H4 (cell line): ENCODE measurements around the gene ZNRF2. TPM values are rescaled to one million over a fixed set of nuclear protein-coding genes. Genes with fewer than 3 reads are reported as not detected.
A peak's percentile ranks its signal among the peaks of the same experiment; 100 is the strongest.
"Not testable (repeated sequence)": the region's sequence is repeated elsewhere in the genome, so short reads cannot be mapped to it uniquely, and the experiment has no call there.

Source experiments
- DNase-seq: peaks from one replicate; pipeline ENCODE4 v3.0.0-alpha.2; 2015; ENCODE audit warnings: low spot score
- total RNA-seq: library from RNA; depleted of rRNA; stranded (reverse); fragments of >200 nt; shearing (Covaris generic); gene quantifications from 2 replicates; pipeline ENCODE4 v1.2.3, GENCODE V29; 2014

Gene ZNRF2
- total RNA-seq, 1 experiment from 2014 or later: 13.6 TPM

DNA sequence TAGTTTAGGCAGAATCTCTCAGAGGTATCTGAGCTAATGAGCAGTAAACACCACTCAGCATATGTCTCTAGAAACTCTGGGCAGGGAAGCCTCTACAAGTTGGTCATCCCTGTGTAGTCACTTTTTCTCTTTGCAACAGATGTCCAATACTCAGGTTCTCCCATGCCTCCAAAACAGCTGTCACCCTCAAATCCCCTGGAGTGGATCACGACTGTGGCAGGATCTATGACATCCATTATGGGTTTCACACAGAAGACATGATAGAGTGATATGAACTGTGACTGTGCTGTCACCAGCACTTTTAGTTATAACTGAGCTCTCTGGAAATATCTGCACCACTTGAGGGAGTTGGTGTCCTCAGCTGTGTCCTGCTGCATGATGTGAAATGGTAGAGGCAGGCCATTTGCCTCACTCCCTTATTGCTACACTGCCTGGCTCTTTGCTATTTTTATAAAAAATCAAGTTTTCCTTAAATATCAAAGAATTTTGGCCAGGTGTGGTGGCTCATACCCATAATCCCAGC, 24.1 kb upstream of the ZNRF2 start:
- DNase-seq: no peak

DNA sequence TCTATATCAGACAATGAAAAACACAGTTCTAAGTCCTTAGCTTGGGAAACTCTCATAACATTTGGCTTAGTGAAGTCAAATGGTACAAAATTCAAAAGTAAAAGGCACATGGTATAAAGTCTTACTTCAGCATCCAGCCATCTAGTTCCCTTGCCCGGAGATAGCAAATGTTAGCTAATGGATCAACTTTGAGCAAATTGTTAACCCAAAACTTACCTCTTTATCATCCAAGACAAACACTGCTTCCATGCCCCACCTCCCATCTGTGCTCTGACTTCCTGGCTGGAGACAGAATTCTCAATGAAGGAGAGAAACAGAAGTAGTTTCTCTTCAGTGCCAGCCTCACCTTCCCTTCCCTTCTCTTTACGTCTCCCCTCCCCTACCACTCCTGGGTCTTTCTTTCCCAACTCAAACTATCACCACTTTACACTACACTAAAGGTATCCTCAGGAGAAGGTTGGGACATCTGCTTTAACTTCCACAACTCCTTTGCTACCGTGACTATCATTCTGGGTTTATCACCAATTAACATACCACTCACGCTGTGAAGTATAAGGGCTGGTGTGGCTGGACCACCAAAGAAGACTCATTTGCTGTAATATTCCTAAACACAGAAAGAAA, 21.2 kb upstream of the ZNRF2 start:
- no peak for DNase-seq

DNA sequence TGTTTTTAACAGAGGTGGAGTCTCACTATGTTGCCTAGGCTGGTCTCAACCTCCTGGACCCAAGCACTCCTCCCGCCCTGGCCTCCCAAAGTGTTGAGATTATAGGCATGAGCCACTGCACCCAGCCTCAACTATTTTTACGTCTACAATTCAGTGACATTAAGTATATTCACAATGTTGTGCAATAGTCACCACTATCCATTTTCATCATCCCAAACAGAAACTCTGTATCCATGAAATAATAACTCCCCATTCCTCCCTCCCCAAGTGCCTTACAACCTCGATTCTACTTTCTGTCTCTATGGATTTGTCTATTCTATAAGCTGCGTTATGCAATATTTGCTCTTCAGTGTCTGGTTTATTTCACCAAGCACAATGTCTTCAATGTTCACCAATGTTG, 20.3 kb upstream of the ZNRF2 start:
- DNase-seq: no peak

DNA sequence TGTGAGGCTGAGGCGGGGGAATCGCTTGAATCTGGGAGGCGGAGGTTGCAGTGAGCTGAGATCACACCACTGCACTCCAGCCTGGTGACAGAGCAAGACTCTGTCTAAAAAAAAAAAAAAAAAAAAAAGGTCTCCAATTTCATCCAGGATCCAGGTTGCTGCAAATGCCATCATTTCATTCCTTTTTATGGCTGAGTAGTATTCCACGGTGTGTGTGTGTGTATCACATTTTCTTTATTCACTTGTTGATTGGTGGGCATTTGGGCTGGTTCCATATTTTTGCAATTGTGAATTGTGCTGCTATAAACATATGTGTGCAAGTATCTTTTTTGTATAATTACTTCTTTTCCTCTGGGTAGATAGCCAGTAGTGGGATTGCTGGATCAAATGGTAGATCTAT, 19.2 kb upstream of the ZNRF2 start:
- DNase-seq: not testable (repeated sequence)

DNA sequence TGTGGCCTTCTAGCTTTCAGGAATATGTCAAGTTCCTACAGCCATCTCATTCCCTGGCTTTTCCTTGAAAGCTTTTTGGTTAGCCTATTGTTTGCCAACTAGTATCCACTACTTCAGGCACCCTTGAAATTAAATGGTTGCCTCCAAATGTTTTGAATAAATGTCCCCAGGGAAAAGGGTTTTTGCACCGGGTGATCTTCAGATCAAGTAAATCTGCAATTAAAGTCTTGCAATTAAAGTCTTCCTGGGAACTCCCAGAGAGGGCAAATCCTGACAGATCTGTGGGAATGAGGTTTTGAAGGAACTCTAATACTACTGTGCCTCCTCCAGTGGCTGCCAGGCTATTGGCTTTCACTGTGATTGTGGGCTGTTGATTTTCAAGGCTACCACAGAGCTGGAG, 17.7 kb upstream of the ZNRF2 start:
- no peak for DNase-seq

DNA sequence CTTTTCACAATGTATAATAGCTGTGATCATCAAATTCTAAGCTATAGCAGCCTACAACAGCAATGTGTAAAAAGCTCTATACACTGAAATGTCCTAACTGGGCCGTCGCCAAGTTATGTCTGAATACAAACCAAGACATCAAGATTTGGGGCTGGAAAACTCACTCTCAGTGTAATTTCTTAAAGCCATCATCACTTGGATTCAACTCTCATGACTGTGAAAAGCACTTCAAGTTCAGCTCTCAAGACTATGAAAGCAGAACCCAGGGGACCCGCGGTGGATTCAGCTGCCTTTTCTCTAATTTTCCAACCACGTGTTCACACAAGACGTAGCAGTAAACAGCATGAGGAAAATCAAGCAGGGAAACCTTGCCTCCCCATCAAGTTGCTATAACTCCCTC, 15.8 kb upstream of the ZNRF2 start:
- no peak for DNase-seq

DNA sequence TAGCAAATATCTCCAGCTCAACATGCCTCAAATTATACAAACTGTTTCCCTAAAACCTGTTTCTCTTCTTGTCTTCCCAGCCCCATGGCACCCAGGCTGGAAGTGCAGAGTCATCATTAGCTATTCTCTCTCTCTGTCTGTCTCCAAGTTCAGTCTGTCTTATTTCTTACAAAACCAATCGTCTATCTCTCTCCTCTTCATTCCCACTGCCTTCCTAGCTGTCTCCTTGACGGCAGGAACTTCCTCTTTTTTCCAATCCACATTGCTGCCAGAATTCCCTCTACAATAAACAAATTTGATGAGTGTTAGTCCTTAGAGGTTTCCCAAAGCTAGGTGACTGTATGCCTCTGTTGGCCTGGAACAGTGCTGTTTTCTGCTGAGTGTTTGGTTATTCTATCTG, 14.9 kb upstream of the ZNRF2 start:
- no peak for DNase-seq

DNA sequence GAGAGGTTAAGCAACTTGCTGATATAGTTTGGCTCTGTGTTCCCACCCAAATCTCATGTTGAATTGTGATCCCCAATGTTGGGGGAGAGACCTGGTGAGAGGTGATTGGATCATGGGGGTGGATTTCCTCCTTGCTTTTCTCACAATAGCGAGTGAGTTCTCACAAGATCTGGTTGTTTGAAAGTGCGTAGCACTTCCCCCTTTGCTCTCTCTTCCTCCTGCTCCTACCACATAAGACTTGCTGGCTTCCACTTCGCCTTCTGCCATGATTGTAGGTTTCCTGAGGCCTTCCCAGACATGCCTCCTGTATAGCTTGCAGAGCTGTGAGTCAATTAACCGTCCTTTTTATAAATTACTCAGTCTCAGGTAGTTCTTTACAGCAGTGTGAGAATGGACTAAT, 13.5 kb upstream of the ZNRF2 start:
- no peak for DNase-seq

DNA sequence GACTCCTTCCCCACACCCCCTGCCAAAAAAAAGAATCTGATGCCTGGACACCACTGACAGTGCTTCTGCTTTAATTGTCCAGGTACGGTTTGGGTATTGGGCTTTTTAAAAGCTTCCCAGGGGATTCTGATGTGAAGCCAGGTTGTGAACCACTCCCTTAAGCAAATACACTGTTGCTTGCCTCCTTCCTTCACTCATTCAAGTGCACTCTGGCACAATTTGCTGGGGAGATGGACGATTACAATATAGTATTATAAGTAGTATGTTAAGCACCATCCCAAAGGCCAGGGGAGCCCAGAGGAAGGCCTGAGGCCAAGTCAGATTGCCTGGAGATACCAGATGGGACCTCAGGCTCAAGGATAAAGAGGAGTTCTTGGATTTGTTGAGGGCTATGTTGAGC, 12.3 kb upstream of the ZNRF2 start:
- DNase-seq: no peak

DNA sequence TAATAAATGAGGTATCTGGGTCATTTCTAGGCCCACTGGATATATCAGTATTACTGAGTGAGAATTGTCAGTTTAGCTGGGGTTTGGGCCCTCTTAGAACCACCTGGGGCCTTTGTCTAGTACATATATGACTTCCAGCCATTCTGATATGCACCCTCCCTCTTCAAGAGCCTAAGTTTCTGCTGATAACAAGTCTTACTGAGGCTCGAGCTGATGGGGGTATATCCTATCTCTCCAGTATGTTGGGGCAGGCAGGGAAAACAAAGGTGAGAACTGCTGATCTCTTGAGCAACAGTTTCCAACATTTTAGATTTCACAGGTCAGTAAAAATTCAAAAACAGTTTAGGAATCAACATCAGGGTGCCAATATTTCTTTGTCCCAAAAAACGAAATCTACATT, 10.8 kb upstream of the ZNRF2 start:
- DNase-seq: no peak

DNA sequence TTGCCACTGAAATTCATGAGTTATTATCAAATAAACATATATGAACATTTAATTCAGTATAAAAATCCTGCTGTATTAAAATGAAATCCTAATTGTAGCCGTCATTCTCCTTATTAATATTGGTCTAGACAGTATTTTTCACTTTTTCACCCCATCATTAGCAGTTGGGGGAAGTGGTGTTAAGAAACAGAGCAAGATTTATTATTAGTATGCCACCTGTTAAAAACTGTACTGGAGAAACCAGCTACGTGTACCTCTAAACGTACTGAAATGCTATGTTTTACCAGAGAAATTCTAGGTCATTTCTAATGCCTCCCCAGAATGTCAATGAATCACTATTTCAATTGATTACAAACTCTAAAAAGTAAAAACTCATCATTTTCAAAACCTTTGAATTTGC, 9.8 kb upstream of the ZNRF2 start:
- no peak for DNase-seq

DNA sequence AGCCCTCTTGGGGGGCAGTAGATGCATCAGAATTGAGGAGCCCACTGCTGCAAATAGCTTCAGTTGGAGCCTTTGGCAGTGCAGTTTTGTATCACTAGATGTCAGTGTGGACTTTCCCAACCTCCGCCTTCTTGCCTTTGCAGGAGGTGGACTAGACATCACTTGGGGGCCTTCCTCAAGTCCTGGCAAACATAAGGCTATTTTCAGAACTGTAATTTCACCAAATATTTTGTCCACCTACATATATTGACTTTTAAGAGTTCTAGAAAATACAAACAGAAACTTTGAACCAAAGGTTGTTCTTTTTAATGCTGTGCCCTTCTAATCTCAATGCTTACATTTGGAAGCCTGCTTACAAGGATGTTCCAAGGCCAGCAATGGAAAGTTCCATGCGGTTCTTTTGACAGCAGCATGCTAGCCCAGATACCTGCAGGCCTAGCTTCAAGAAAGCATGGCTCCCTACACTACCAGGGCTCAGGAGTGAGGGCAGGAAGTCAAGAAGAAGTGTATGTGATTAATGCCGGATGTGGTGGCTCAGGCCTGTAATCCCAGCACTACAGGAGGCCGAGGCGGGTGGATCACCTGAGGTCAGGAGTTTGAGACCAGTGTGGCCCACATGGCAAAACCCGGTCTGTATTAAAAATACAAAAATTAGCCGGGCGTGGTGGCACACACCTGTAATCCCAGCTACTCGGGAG, 8.0 kb upstream of the ZNRF2 start:
- peak; percentile 73 for DNase-seq

DNA sequence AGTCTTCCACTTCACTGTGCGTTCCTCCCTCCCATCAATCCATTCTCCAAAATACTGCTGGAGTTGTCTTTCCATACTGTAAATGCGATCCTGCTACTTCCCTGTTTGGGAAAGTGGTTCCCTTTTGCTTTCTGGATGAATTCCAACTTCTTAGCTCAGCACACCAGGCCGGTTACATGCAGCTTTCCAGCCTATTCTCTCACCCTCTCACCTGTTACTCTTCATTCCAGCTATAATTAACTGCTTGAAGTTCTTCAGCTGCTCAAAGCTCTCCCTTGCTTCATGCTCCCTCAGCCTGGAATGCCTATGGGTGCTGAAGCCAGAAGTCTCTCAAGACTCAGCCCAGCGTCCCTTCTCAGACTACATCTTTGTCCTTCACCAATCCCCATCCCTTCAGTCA, 6.0 kb upstream of the ZNRF2 start:
- no peak for DNase-seq

DNA sequence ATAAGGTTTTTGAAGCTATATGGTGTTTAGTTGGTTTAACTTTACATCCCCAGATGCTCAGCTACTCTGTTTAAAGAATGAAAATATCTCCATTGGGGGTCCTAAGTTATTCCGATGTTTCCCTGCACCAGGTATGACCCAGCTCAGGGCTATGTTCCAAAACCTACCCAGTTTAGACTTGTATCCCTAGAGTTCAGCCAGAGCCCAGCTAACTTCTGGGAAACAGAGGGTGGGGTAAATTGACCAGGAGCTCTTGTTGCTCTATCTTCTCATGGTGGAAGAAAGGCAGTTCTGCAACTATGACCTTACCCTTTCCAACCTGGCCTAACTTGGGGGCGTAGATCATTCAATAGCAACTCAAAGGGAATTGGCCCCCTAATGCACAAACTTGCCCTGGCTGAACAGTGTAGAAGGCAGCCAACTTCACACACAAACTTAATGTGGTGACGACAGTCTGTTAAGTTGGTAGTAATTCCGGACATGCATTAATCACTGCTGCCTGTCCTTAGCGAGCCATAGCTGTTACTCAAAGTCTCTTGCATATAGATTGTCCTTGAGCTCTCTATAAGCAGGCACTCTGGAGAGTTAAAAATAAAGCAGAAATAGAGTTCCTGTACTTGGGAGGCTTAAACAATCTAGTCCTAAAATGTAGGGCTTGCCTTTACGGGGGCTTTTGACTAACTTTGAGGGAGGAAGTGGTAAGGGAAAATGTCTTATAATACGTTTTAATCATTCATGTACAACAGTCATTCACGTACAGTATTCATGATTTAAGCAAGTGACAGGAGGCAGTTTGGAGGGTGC, 5.3 kb upstream of the ZNRF2 start:
- DNase-seq: no peak

DNA sequence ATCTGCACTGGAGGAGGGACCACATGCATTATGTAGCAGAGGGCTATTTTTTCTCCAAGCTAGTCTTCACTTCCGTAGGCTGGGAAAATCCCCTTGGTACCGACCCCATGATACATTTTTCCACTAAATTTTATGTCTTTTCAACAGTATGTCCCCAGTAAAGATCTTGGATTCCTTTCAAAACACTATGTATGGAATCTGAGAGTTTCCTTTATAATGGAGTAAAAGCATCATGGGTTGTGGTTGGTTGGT, 4.8 kb upstream of the ZNRF2 start:
- no peak for DNase-seq

DNA sequence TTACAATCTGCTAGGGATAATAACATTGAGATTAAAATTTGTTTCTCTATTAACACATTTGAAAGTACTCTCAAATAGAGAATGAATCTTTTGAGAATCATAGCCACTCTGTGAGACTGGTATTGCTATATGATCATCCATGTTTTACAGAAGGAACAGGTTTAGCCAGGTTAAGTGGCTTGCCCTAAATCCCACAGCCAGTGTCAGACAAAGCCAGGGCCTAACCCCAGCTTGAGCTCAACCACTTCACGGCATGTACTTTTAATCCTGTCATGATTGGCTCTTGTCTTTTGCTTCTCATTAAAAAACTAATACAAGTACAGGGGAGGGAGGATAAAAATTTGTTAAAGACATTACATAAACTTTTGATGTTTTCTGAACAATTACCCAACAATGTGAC, 3.8 kb upstream of the ZNRF2 start:
- DNase-seq: no peak

DNA sequence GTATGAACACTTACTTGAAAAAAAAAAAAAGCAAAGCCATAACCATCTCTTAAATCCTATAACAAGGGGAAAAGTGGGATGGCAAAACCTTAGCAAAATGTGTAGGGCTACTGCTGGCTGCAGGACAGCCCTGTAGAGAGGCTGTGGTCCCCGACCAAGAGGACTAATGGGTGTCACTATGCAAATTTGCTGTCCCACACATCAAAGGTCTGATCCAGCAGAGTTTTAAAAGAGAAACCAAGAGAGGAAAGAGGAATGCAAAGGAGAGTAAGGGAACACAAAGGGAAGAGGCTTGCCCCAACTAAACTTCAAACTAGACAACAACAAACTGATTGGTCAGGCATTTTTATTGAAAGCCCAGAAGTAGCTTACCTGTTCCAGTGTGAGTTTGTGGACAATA, 3.1 kb upstream of the ZNRF2 start:
- DNase-seq: no peak

DNA sequence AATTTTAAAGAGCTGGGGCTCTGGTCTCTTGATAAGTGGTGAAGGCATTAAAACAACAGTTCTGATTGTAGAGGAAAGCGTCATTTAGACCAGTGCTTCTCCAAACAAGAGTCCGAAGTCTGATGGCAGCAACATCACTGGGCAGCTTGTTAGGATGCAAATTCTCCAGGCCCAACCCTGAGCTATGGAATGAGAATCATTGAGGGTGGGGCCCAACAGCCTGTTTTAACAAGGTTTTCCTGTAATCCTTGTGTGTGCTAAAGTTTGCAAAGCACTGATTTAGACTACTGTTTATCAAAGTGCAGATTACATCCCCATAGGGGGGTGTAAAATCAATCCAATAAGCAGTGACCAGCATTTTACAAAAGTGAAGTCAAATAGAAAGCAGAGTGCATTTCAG, 2.6 kb upstream of the ZNRF2 start:
- DNase-seq: no peak

DNA sequence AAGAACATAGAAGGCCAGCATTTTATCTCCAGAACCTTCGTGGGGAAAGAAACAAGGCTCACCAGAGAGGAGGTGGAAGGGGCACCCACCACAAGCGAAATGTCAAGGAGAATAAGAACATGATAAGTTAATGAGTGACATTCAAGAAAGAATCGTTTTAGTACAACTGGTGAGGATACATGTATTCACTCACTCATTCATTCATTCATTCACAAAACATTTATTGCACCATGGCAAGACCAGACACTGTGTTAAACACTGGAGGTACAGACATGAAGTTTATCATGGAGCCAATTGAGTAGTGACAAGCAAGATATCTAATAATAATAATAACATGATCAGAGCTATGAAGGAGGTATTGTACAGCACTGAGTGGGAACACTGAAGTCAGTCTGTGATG, 1.7 kb upstream of the ZNRF2 start:
- no peak for DNase-seq

DNA sequence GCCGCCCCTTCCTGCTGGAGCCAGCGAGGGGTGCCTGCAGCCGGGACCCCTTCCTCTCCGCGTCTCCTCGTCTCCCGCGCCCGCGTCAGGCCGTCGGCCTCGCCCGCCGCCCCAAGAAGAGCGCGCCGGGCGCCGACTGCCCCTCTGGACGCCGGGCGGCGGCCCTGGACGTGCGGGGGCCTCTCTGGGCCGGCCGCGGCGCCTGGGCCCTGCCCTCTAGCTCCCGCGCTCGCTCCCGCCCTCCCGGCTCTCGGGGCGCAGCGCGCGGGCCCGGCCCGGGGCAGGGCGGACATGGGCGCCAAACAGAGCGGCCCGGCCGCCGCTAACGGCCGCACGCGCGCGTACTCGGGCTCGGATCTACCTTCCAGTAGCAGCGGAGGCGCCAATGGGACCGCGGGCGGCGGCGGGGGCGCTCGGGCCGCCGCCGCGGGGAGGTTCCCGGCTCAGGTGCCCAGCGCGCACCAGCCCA, 704 bp downstream of the ZNRF2 start:
- DNase-seq: no peak

DNA sequence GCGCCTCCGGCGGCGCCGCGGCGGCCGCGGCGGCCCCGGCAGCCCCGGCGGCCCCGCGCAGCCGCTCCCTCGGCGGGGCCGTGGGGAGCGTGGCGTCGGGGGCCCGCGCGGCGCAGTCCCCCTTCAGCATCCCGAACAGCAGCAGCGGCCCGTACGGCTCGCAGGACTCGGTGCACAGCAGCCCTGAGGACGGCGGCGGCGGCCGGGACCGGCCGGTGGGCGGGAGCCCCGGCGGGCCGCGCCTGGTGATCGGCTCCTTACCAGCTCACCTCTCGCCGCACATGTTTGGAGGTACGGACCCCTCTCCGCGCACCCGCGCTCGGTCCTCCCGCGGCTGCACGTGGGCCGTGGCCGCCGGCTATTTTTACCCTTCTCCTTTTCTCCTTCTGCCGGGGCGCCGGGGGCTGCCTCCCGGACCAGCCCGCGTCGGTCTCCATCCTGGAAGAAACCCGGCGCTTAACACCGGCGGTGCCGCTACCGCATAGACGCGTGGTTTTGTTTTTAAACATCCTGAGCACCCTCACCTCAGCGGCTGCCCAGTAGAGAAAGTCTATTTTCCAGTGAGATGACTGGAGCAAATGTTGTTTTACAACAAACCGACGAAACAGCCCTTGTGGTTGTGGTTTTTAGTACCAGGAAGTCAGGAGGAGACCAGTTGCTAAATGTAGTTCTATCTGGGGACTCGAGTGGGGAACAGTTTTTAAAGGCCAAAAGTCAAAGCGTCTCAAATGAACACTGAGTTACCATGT, 1.3 kb downstream of the ZNRF2 start:
- peak; percentile 87 for DNase-seq

DNA sequence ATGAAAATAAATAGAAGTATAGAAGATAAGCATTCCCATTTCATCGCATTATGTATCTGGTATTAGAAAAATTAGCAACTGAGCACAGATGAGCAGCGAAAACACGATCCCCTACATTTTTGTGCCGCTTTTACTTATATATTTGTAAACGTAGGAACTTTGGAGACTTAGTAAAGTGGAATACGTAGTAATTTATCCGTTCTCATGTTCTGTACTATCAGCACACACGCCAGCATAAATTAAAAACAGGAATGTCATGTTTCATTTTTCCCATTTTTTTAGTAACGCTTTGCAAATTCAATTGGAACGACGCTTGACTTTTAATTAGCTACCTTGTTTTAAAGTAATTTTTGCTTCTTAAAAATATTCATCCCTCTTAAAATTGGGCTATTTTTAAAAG, 2.4 kb downstream of the ZNRF2 start:
- no peak for DNase-seq
